ENCODE measurements around the gene ZNF485.
A peak's percentile ranks its signal among the peaks of the same experiment; 100 is the strongest.
"Not testable (repeated sequence)": the region's sequence is repeated elsewhere in the genome, so short reads cannot be mapped to it uniquely, and the experiment has no call there.

The ZNF485 gene

DNA sequence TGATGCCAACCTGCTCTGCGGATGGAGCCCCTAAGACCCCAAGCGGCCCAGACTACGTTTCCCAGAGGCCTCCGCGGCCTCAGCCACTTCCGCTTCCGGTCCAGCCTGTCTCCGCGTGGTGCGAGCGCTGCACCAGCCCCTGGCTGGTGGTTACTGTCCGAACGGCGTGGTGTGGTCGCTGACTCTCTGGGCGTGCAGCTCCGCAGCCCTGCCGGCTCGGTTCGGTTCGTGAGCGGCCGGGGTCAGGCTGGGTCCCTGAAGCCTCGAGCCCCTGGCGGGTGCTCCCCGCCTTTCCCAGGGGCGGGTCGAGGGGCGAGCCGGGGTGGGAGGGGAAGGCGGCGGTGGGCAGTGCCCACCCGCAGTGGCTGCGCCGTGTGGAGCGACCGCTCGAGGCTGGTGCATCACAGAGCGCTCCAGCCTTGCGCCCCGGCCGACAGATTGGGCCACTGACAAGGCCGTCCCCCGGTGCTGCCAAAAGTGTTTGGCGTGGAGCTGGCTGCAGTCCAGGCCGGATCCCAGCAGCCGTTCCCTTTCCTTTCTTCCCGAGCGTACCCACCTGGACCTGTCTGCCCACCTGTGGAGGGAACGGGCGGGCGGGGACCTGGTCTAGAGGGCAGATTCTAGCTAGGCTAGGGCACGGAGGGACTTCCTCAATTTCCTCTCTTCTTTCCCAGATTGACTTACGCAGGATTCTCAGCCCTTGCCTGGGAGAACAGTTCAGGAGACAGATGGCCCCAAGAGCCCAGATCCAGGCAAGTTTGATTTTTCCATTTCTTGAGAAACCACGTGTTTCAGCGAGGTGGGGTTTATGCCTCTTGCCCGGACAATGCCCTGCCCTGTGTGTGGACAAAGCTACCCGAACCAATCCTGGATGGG is at the start of gene ZNF485:
Gene ZNF485 (plus strand): TSS at position 116 of the 876 bp plus-strand sequence. CDS start 613 bp downstream, at position 729.
- DNase-seq (ENCODE audit: low spot score), result peak; percentile 65

- no peak for DNase-seq (ENCODE audit: low spot score)
Measured at GRCh38 chr10:43557214-43557613, 49.0 kb upstream of the ZNF485 start.

DNA sequence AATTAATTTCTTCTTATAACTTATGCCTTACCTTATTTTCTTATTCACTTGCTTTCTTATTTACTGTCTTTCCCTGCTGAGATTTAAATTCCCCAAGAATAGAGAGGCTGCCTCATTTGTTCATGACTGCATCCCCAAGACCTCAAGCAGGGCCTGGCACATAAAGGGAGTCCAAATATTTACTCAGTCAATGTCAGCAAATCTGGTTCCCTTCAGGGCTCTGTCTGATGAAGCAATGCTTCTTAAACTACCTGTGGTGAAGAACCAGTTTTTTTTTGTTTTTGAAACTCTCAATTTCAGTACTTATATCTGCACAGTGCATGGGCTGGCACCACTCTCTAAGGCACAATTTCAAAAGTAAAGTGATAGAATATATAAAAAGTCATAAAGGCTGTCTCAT is 36.6 kb upstream of the ZNF485 start:
- no peak for DNase-seq (ENCODE audit: low spot score)

DNA sequence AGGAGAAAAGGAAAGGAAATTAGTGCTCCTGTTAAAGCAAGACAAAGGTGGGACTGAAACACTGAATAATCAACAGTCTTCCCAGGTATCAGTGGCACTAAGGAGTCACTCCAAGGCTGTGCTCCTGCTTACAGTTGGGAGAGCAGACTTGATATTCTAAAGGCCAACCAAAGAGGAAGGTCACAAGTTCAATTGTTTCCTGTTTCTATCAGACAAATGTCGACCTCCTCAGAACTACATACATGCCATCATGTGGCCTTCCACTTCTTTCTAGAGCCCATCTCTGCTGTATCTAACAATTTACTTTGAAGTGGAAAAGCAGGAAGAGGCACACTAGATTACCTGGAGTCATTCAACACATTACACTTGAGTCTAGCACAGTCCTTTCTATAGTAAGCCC is 35.3 kb upstream of the ZNF485 start:
- no peak for DNase-seq (ENCODE audit: low spot score)

DNA sequence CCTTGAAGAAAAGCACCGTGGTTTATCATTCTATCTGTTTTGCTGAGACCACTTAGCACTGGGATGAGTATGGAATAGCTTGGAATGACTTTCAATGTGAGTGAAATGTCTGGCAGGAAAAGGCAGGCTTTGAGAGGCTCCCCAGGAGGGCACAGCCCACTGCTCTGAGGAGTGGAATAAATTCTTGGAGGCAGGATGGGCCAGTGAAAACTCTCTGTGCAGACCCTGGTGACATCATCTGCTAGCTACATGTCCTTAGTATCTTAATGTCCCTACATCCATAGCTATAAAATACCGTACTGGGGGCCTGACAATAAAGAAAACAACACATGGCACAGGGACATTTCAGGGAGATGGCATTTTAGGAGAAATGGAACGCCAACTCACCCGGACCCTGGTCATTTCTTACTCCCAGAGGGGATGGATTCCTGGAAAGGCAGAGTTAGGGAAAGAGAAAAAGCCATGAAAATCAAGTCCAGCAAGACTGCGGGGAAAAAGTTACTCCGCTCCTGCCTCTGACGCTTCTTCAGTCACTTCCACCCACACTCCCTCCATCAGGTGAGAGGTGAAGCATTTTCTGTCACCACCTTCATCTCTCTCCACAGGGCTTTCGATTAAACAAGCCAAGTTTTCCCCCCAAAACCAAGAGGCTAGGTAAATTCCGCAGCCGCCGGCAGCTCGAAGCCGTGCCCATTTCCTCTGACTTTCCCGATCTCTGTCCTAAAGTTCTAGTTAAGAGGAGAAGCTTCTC is 32.8 kb upstream of the ZNF485 start:
- no peak for DNase-seq (ENCODE audit: low spot score)

- DNase-seq (ENCODE audit: low spot score), result peak; percentile 83
Measured at GRCh38 chr10:43574001-43574892, 32.0 kb upstream of the ZNF485 start, which contains the start of gene ZNF239. Gene ZNF239 (minus strand): TSS chr10:43574616. CDS start chr10:43558079, 16,537 bp downstream.

DNA sequence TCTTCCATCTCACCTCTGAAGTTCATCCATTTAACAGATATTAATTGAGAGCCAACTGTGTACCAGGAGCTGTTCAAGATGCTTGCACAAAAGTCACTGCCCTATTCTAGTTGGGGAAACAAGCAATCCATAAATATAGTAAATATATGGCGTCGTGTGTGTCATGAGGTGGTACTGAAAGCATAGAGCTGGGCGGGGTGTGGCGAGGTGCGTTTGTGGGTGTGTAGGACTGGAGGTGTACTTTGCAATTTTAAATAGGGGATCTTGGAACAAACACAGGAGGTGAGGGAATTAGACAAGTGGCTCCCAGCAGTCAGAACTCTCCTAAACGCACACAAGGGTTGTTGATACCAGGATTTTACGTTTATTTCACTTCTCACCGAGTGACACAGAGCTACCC is 31.3 kb upstream of the ZNF485 start:
- no peak for DNase-seq (ENCODE audit: low spot score)

- DNase-seq (ENCODE audit: low spot score), result no peak
Measured at GRCh38 chr10:43576062-43576461, 30.2 kb upstream of the ZNF485 start.

DNA sequence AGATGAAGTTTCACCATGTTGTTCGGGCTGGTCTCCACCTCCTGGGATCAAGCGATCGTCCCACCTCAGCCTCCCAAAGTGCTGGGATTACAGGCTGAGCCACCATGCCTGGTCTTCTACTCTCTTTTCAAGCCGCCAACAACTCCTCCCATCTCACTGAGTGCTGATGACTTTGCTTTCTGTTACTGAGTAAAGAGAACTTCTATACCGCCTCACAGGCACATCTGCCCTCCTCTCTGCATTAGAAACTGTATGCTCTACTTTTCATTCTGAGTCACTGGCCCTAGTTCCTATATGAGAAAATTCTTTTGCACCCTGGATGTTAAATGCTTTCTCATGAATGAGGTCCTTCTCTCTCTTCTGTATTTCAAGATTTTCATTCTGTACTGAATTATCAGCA is 29.7 kb upstream of the ZNF485 start:
- DNase-seq (ENCODE audit: low spot score), result no peak

DNA sequence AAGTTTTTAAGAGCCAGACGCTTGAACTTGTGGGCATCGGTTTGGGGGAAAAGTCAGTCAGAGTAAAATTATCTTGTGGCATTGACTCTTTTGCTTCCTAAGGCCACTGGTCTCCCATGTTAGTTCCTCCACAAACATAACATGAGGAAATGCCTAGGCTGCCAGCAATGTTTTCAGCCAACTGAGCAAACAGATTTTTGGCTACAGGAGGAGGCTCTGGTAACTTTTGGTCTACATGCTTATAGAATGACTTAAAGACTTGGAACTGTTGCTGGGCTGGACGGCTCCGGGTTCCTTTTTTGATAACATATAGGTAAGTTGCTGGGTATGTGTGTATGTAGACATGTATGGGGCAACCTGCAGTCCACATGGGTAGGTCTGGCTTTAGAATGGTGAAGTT is 22.2 kb upstream of the ZNF485 start:
- DNase-seq (ENCODE audit: low spot score), result no peak

GRCh38 chr10:43585046-43585445 is 21.2 kb upstream of the ZNF485 start:
- no peak for DNase-seq (ENCODE audit: low spot score)

GRCh38 chr10:43585981-43586729 is 20.1 kb upstream of the ZNF485 start:
- DNase-seq (ENCODE audit: low spot score), result no peak

DNA sequence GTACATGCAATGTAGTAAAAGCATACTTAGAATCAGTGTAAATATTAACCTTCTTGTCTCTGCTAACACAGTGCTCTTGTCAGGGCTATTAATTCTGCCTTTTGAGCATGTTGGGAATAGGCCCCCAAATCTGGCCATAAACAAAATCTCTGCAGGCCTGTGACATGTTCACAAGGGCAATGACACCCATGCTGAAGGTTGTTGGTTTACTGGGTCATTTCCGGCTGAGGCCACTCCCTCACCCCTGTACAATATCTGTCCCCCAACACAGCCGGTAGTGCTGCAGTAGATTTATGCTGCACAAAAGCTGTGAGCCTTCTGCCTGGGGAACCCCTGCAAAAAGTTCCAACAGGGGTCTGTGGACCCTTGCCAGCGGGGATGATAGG is 19.5 kb upstream of the ZNF485 start:
- DNase-seq (ENCODE audit: low spot score), result not testable (repeated sequence)

GRCh38 chr10:43591303-43591904 is 14.8 kb upstream of the ZNF485 start:
- no peak for DNase-seq (ENCODE audit: low spot score)

DNA sequence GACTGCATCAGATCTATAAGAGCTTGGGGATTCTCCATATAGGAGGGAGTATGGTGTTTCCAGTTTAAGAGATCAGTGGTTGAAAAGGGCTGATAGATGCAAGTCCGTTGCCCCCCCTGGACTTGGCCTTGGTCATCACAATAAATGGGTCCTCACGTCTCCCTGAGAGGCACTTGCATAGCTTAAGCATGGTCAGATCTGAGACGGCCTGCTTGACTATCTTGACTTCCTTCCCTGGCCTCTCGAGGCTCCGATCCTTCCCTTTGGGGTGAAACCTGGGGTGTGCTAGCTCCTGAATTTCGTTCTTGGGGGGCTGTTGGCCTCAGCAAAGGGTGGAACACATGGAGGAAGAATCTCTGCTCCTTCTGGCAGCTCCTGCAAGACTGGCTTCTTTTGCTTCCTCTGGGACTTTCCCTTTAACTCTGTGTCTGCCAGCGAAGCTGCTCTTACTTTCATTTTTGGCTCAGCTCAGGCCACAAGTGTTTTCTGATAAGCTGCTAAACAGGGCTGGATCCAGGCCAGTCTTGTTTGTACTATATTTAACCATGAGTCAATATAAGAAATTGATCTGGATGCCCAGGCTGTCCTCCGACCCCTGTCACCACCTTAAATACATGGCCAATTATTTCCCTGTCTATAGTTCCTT is 11.2 kb upstream of the ZNF485 start:
- no peak for DNase-seq (ENCODE audit: low spot score)

- no peak for DNase-seq (ENCODE audit: low spot score)
Measured at GRCh38 chr10:43595739-43596298, 10.4 kb upstream of the ZNF485 start.

DNA sequence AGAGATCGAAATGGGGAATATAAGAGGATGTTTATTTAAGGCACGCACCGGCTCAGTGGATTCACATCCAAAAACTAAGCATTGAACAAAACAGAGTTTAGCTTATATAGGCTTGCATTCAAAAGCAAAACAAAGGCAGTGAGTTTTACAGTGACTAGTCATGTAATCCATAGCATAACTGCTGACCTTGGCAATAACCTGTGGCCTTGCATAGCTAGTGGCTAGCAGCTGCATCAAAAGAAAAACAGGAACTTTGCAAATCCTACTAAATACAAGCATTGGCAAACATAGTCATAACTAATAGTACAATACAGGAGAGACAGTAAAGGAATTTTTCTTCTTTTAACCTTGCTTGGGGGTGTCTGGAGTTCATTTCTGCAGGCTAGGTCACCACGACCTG is 9.7 kb upstream of the ZNF485 start:
- DNase-seq (ENCODE audit: low spot score), result no peak

DNA sequence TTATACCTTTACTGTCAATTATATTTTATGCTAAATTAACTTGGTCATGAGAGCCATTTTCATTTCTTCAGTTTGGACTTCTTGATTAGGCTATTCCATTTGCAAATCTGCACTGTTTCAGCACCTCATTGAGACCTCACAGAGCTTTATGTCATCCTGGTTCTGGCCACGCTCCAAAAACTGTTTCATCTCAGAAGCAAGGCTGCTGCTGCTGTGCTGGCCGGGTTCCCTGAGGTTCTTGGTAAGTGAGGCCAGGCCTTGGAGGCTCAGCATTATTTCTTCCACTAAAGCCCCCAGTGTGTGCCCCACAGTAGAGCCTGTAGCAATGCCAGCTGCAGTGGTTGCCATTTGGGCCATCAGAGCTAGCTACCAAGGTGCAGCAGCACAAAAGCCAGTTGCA is 7.8 kb upstream of the ZNF485 start:
- DNase-seq (ENCODE audit: low spot score), result no peak

- DNase-seq (ENCODE audit: low spot score), result no peak
Measured at GRCh38 chr10:43599333-43599732, 6.9 kb upstream of the ZNF485 start.

DNA sequence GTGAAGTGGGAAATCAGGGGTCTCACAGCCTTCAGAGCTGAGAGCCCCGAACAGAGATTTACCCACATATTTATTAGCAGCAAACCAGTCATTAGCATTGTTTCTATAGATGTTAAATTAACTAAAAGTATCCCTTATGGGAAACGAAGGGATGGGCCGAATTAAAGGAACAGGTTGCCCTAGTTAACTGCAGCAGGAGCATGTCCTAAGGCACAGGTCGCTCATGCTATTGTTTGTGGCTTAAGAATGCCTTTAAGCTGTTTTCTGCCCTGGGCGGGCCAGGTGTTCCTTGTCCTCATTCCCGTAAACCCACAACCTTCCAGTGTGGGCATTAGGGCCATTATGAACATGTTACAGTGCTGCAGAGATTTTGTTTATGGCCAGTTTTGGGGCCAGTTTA is 4.7 kb upstream of the ZNF485 start:
- not testable (repeated sequence) for DNase-seq (ENCODE audit: low spot score)

Measured in globus pallidus (tissue), 1 donor.